COR-L47 (cell line): ENCODE results near the gene PERCC1.

ENCODE experiments used
- DNase-seq: peaks from one replicate; lab custom pipeline; 2025; lab: John Stamatoyannopoulos, UW

The PERCC1 gene

GRCh38 chr16:1450218-1450617 lies 19.3 kb downstream of the PERCC1 start:
- DNase-seq: no peak

GRCh38 chr16:1450841-1451240 lies 20.0 kb downstream of the PERCC1 start:
- no peak for DNase-seq

GRCh38 chr16:1451702-1452392 lies 21.0 kb downstream of the PERCC1 start:
- DNase-seq: no peak

GRCh38 chr16:1452530-1452929 lies 21.7 kb downstream of the PERCC1 start:
- no peak for DNase-seq

- DNase-seq: no peak
Observed at GRCh38 chr16:1453316-1453715, 22.4 kb downstream of the PERCC1 start.

GRCh38 chr16:1454561-1454960 lies 23.7 kb downstream of the PERCC1 start:
- DNase-seq: no peak

GRCh38 chr16:1455190-1456171 lies 24.6 kb downstream of the PERCC1 start:
- DNase-seq: no peak

- no peak for DNase-seq
Observed at GRCh38 chr16:1456951-1457350, 26.1 kb downstream of the PERCC1 start.

- no peak for DNase-seq
Observed at GRCh38 chr16:1457489-1458245, 26.8 kb downstream of the PERCC1 start.

- DNase-seq: no peak
Observed at GRCh38 chr16:1458336-1458976, 27.6 kb downstream of the PERCC1 start.

- no peak for DNase-seq
Observed at GRCh38 chr16:1458977-1459341, 28.1 kb downstream of the PERCC1 start.

- no peak for DNase-seq
Observed at GRCh38 chr16:1459967-1460366, 29.1 kb downstream of the PERCC1 start.

- no peak for DNase-seq
Observed at GRCh38 chr16:1460602-1461138, 29.8 kb downstream of the PERCC1 start.

GRCh38 chr16:1461146-1461545 lies 30.3 kb downstream of the PERCC1 start:
- DNase-seq: no peak

- DNase-seq: no peak
Observed at GRCh38 chr16:1464196-1464893, 33.5 kb downstream of the PERCC1 start.

- no peak for DNase-seq
Observed at GRCh38 chr16:1464894-1465566, 34.2 kb downstream of the PERCC1 start.

- DNase-seq: no peak
Observed at GRCh38 chr16:1465567-1465915, 34.7 kb downstream of the PERCC1 start.

GRCh38 chr16:1466054-1466453 lies 35.2 kb downstream of the PERCC1 start:
- DNase-seq: no peak

- DNase-seq: no peak
Observed at GRCh38 chr16:1466968-1467521, 36.2 kb downstream of the PERCC1 start.

GRCh38 chr16:1468426-1468810 lies 37.5 kb downstream of the PERCC1 start:
- no peak for DNase-seq
